A549 treated with AZD2906 at 1 μM for 4 hours (cell line): ENCODE measurements around the gene PIN4. TPM values are rescaled to one million over a fixed set of nuclear protein-coding genes. Genes with fewer than 3 reads are reported as not detected.

ENCODE experiments used
- total RNA-seq: library from RNA; stranded (reverse); fragments of 200-300 nt; extraction: Qiagen RNA extraction; gene quantifications from 5 replicates; pipeline ENCODE4 v1.2.3, GENCODE V29; 2022

The PIN4 gene
- 33.1 to 63.3 TPM (median 36.8 TPM) in 5 replicates for total RNA-seq

DNA sequence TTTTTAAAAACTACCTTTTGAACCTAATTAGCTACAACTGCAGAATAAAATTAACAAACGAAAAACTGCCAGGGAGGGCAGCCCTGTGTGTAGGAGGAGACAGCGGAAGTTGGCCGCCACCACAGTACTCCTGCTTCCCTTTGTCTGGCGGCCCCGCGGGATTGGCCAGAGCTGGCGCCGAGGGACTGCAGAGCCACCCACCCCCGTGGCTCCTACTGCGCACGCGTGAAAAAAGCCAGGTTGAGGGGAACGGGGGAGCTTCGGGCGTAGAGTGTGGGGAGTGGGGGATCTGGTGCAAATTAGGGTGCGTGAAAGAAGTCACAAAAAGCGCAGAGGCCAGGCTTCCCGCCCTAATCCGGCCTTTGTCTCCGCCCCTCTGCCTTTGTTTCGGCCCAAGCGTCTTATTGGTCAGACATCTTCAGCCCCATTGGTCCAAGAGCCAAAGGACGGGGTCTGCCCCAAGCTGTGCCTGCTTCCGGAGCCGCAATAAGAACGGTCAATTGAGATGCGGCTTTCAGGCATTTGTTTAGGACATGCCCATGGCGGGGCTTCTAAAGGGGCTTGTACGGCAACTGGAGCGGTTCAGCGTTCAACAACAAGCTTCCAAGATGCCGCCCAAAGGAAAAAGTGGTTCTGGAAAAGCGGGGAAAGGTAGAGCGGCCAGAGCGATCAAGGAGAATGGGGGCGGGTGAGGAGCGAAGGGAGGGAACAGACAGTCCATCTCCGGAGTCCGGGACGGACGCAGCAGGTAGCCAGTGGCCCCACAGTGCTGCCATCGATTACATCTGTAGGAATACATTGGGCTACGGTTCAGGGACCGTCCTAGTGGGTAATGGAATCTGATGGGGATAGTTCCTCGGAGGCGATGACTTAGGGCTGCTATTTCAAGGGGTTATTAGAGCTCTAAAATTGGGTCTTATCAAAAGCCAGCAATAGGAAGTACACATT, at the start of gene PIN4:
PIN4 (plus strand) TSS at position 580 of the 948 bp plus-strand sequence; CDS start at position 609, 29 bp downstream.

DNA sequence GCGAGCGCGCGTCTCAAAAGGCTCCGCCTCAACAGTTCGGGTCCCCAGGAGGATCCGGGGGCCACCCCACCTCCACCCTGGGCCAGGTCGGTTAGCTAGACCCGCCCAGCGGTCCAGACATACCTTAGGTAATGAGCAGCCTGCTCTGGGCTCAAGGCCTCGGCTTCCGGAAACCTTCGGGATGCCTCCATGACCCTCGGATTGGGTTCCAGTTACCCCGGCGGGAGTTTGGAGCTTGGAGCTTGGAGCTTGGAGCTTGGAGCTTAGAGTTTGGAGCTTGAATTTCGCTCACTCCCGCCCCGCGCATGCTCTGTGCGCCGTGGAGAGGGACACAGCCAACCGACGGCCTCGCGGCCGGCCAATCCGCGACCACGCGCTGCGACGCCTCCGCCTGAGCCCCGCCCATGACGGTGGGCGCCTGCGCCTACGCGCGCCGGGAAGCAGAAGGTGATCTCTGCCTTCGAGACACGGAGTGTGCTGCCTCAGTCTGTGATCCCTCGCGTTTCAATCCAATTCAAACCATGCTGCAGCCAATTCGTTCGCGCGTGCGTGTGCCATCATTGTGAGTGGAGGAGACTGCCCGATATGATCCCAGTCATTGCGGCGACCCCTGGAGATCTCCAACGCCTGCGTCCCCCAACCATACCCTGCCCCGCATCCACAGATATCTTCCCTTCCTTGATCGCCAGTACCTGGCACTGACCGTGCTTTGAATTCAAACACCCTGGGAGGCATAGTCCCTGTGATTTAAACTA, 57.3 kb downstream of the PIN4 start, which contains the start of gene ERCC6L:
ERCC6L (minus strand) TSS at position 307 of the 755 bp plus-strand sequence; CDS start at position 191, 116 bp downstream.

Other genes with a start within 250 kb of the PIN4 start
- 2.2 to 2.3 TPM (median 2.2 TPM) in 5 replicates for gene RTL5, start 49.8 kb upstream of the PIN4 start, total RNA-seq
- 9.8 to 13.0 TPM (median 10.7 TPM) in 5 replicates for gene ERCC6L, start 57.3 kb downstream of the PIN4 start, total RNA-seq
- gene RPS4X, start 95.5 kb downstream of the PIN4 start, total RNA-seq: 1,527 to 2,336 TPM (median 1,545 TPM) in 5 replicates
- gene CITED1, start 124.2 kb downstream of the PIN4 start, total RNA-seq: 1.1 to 2.6 TPM (median 1.8 TPM) in 5 replicates